ENCODE results near the gene SIRT7.

SIRT7 gene

GRCh38 chr17:81931557-81932332 lies 13.8 kb upstream of the SIRT7 start:
- no peak for DNase-seq

DNA sequence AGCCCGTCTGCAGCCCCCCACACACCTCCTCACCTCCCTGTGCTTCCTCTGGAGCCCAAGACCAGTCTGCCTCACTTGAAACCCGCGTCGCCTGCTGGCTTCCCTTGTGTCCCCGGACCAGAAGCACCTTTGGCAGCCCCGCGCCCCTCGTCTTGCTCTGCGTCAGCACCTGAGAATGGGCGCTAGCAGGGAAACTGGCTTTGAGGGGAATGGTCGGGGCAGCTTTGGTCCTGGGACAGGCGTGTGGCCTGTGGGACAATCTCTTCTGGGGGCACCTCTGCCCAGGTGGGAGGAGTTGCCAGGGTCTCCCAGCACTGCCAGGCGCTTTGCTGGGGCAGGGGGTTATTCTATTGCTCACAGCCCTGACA lies 13.2 kb upstream of the SIRT7 start:
- DNase-seq, result no peak

GRCh38 chr17:81930142-81931125 lies 12.5 kb upstream of the SIRT7 start:
- no peak for DNase-seq

DNA sequence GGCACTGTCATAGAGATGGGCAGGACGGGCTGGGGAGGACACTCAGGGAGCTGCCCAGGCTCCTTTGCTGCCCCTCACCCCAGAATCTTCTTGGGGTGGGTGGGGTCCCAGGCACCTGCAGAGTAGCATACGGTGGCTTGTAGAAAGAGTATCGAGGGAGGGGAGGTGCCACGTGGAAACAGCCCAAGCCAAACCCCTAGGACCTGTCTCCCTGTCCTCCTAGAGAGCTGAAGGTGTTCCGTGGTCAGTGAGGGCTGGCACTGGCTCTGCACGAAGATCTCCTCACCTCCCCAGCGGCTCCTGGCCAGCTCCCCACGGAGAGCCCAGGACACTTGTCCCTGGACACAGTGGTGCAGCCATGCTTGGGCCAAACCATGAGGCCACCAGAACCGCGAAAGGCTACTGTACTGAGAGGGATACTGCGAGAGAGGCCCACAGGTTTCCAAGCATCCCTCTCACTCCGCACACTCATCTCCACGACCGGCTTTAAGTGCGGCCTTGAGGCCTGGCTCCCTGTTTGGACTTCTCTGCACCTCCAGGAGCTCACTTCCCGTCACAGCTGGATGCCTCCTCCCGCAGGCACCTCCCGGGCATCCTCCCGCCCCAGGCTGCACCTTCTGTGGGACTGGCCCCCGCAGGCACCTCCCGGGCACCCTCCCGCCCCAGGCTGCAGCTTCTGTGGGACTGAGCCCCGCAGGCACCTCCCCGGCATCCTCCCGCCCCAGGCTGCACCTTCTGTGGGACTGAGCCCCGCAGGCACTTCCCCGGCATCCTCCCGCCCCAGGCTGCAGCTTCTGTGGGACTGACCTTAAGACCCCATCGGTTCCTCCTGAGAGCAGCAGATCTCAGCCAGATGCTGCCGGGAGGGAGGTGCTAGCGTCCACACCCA lies 11.5 kb upstream of the SIRT7 start:
- DNase-seq, result no peak

GRCh38 chr17:81928544-81929252 lies 10.7 kb upstream of the SIRT7 start:
- peak; percentile 54 for DNase-seq

DNA sequence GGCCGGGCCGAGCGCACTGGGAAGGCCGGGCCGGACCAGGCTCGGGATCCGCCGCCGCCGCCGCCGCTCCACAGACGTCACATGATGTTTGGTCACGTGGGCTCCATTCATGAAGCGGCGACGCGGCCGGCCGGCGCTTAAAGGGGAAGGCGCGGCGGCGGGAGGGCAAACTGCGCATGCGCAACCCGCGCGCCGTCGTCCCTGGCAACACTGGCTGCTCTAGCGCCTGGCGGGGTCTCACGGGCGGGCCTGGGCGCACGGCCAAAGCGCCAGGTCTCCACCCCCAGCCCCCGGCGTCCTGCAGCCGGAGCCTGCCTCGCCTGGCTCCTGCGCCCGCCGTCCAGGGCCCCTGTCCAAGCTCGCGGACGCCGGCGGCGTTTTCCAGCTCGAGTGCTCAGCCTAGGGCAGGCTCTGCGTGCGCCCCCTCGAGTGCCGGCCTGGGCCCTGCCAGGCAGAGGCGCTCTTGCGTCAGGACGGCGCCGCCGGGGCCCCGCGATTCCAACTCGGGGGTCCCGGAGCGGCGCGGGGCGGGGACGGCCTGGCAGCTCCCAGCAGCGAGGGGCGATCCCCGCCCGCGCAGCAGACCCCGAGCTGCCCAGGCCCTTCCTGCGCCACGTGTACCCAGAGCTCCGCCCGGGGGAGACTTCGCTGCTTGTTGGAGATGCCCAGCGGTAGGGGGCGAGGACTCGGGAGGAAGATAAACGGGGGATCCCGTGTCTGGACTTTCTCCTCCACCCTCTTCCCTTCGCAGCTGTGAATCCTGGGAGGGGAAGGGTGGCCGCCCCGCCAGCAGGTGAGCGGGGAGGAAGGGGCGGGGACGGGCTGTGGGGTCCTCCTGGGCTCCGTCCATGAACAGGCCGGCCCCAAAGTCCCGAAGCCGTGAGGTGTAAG lies 9.9 kb upstream of the SIRT7 start, which contains the start of gene MAFG:
MAFG (minus strand) TSS at position 83 of the 891 bp plus-strand sequence. CDS start 4,550 bp downstream, outside the sequence.
- peak; percentile 99 for DNase-seq

DNA sequence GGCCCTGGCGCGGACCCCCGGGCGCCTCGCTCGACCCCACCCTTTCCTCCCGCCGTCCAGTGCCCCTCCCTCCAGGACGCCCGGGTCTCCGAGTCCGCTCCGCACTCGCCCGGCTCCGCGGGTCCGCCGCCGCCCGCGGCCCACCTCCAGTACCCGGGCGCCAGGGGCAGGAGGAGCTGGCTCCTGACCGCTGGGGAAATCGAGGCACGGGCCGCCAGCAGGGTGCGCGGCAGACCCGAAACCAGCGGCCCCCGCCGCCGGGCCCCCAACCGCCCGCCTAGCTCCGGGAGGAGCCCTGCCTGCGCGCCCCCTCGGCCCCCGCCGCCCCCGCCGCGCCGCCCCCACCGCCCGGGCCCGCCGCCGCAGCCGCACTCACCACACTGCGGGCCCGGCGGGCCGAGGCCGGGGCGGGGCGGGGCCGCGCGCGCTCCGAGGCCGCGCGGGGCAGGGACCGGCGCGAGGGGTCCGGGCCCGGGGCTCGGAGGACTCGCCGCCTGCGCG lies 9.2 kb upstream of the SIRT7 start:
- DNase-seq, result no peak

- DNase-seq, result peak; percentile 92
Measured at GRCh38 chr17:81926451-81927151, 8.6 kb upstream of the SIRT7 start.

GRCh38 chr17:81925860-81926450 lies 8.0 kb upstream of the SIRT7 start:
- no peak for DNase-seq

DNA sequence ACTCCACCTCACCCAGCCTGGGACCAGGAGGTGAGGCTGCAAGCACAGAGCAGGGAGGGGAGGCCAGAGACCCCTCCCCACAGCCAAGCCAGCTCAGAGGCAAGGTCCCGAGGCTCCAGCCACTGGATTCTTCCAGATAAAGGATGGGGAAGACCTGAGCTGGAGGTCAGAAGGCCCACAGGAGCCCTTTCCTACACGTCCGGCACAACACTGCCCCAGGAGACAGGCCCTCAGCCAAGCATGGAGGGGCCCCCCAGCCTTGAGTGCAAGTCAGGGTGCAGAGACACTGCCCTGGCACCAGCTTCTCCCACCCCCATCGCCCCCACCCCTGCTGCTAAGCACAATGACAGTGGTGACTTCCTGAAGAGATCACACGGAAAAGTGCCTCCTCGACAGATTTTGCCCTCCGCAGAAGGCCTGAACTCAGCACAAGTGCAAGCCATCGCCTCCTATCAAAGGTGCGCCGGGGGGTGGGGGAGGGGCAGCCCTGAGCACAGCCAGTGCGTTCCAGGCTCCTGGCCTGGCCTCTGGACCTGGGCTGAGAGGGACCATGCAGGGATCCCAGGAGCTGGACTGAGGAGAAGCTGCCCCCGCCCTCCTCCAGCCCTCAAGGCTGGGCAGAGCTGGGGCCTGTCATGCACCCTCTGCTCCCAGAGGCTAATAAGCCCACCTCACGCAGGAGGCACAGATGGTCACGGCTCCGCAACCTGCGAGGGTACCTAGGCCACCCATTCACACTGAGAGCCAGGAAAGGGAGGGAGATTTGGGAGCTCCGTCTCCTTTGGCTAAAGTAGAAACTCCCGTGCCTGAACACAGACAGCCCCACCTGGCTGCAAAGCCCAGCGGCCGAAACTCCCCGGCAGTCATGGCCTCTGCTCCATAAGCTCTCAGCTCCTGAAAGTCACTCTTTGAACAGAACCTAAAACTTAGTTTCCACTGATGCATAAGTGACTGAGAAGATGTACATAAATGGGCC lies 6.9 kb upstream of the SIRT7 start:
- no peak for DNase-seq

DNA sequence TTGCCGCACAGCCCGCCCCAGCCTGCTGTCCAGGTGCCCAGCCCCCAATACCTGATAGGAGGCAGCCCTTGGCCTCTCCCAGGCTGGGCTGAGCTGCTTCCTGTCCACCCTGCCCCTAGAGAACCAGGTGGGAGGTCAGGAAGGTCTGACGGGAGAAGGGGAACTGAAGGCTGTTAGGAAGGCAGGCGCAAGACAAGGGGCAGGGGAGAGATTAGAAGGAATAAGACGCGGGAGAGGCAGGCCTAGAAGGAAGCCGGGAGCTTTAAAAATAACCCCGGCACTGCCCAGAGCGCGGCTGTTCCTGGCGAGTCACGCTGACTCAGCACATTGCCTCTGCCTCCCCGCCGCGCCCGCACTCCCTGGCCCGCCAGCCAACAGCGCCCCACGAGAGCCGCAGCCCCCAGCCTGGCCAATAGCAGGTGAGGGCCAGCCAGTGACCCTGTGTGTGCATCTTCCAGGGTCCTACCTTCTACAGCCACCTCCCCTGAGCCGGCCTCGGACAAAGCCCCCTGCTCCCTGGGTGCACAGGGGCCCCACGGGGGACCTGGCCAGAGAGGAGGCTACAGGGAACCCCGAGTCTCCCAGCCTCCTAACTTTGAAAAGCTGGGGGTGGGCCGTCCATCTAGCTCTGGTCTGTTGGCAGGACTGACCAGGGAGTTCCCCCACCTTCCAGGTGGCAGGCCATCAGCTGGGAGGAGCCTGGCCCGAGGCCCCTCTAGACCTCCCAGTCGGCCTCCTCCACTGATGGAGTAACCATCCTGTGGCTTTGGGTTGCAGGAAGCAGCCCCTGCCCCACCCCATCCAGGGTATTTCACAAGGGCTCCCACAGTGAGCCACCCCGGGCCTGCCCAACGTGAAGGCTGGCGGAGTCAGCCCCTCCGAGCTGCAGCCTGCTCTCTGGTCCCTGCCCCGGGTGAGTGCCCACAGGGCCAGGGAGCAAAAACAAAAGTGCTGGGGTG lies 5.6 kb upstream of the SIRT7 start:
- peak; percentile 86 for DNase-seq

GRCh38 chr17:81922566-81923301 lies 4.8 kb upstream of the SIRT7 start:
- DNase-seq, result no peak

- DNase-seq, result no peak
Measured at GRCh38 chr17:81921996-81922565, 4.1 kb upstream of the SIRT7 start.

GRCh38 chr17:81921537-81921862 lies 3.5 kb upstream of the SIRT7 start:
- DNase-seq, result no peak

DNA sequence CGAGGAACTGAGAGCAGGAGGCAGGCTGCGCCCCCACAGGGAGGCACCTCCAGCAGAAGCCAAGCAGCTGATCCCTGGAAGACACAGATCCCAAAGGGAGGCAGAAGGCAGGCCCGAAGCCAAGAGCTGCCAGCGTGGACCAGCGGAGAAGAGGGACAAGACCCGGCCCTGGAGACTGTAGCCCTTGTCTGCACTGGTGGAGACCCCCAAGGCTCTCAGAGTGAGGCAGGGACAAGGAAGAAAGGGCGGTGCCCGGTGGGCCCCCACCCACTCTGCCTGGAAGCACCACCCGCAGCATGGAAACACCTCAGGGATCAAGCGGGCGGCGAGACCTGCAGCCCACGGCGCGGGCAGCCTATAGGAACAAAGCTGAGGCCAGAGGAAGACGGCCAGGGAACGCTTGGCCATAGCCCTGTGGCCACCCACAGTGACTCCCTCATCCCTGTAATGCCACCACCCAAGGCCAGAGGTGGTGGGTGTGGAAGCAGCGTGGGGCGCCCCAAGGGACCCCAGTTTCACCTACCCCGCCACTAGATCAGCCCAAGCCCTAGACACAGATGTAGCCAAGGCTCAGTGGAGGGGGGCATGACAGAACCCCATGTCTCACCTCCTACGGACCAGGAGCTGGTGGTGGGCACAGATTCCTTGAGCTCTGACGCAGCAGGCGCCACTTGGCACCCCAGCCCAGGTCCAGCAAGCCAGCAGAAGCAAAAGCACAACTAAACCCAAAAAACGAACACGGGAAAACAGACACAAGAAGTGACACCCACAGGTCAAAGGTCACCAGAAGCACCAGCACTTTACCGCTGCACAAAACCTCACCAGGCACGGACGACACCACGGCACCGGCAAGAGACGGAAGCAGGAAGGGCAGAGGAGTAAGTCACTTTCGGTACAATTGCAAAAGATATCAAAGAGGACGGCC lies 2.9 kb upstream of the SIRT7 start:
- no peak for DNase-seq
